Measurements from ENCODE around the gene MKNK2.
"Not testable (repeated sequence)": the region's sequence is repeated elsewhere in the genome, so short reads cannot be mapped to it uniquely, and the experiment has no call there.

The MKNK2 gene

DNA sequence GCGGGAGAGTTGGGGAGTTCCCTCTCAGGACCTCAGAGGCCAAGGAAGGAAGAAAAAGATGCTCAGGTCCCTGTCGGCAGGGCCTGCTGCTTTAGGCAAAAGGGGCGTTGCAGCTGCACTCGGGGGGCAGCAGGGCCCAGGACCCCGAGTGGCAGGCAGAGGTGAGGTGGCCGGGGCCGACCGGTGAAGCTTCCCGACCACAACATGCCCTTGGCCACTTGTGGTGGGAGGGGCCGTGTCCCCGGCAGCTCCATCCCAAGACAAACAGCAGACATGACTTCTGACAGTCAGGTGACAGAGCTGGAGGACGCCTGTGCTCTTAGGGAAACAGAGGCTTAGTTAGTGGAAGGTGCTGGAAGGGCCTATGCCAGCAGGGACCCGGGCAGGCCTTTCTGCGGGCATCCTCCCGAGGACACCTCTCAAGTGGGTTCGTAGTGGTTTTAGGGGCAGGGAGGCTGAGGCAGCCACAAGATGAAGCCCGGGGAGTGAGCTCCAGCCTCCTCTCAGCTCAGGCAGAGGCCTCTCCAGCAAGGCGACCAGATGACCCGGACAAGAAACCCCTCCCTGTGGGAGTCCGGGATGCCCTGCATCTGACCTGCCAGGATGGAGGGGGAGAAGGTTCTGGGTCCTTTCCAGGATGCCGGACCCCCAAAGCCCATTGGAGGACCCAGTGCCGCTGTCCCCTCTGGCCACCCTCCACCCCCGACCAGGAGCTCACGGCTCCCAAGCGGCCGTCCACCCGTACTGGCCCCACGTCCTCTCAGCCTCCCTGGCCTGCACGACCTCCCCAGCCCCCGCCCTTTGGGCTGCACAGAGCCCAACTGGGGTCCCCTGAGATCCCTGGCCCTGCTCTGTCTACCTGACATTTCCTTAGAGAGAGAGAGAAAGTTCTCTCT, 59.8 kb downstream of the MKNK2 start:
- DNase-seq (ENCODE audit: low read depth) = no peak
- no peak overlapping the region for H3K4me3 ChIP-seq (ENCODE audit: low read depth, low read length)
- TF ChIP-seq, protein P1, sequence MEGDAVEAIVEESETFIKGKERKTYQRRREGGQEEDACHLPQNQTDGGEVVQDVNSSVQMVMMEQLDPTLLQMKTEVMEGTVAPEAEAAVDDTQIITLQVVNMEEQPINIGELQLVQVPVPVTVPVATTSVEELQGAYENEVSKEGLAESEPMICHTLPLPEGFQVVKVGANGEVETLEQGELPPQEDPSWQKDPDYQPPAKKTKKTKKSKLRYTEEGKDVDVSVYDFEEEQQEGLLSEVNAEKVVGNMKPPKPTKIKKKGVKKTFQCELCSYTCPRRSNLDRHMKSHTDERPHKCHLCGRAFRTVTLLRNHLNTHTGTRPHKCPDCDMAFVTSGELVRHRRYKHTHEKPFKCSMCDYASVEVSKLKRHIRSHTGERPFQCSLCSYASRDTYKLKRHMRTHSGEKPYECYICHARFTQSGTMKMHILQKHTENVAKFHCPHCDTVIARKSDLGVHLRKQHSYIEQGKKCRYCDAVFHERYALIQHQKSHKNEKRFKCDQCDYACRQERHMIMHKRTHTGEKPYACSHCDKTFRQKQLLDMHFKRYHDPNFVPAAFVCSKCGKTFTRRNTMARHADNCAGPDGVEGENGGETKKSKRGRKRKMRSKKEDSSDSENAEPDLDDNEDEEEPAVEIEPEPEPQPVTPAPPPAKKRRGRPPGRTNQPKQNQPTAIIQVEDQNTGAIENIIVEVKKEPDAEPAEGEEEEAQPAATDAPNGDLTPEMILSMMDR (IDR thresholded peaks at IDR 0.05; ENCODE audit: control insufficient read depth, extremely low read depth, insufficient read depth) = no peak

DNA sequence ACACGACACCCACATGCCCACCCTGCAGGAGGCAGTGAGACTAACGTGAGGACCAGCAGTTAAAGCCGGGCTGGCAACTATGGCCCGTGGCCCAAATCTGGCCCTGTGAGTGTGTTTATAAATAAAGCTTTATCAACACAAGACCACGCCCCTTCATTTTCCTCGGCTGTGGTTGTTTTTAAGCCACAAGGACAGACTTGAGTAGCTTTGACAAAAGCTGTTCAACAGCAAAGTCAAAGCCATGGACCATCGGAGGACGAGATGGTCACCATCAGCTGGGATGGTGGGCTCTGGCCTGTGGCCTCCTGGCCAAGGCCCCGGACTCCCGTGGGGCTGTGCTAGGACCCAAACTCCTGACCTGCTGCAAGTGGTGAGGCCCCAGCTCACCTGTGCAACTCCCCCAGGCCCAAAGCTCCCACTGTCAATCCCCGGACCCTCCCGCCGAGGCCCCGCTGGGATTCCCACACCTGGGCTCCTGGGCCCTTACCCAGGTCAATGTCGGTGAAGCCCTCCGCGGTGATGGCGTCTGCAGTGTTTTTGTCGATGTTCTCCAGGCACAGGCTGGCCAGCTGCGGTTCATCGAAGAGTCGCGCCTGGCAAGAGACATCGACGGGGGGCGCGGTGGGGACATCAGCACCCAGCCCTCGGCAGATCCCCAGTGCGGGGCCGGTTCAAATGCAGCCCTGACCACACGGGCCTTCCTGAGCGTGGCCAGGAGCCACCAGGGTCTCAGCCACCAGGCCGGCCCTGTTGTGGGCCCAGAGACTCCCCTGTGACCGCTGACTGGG, 60.6 kb downstream of the MKNK2 start:
- DNase-seq (ENCODE audit: low read depth) = no peak

DNA sequence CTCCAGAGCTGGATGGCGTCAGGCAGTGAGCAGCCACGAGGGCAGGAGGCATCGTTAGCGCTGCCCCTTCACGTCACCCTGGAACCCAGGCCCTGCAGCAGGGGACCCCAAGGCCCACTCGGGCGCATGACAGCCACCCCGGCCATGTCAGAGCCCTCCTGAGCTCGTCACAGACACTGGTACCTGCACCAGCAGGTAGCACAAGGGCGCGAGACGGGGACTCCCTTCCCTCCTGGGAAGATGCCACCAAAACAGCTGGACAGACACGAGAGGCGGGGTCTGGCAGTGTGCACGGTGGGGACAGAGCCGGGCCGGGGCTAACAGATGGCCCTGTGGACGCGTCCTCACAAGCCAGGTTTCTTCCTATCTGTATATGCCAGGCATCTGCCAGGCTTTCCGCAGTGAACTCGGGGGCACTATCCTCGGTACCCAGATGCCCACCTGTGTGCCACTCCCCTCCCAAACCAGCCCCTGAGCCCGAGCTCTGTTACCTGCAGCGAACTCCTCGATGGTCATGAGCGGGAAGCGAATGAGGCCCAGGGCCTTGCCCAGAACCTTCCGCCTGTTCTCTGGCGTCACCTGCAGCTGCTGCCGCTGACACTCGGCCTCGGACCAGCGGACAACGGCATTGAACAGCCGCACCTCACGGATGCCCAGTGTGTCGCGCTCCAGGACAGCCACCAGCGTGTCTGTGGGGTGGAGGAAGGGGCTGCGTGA, 61.4 kb downstream of the MKNK2 start:
- no peak for DNase-seq (ENCODE audit: low read depth)
- no peak overlapping the region for H3K4me3 ChIP-seq (ENCODE audit: low read depth, low read length)
- TF ChIP-seq, protein P1 (IDR thresholded peaks at IDR 0.05; ENCODE audit: control insufficient read depth, extremely low read depth, insufficient read depth) = no peak

More for the DNA sequence above, 60.6 kb downstream of the MKNK2 start:
- H3K4me3 ChIP-seq (ENCODE audit: low read depth, low read length) = no peak overlapping the region
- TF ChIP-seq, protein P1 (IDR thresholded peaks at IDR 0.05; ENCODE audit: control insufficient read depth, extremely low read depth, insufficient read depth) = no peak

DNA sequence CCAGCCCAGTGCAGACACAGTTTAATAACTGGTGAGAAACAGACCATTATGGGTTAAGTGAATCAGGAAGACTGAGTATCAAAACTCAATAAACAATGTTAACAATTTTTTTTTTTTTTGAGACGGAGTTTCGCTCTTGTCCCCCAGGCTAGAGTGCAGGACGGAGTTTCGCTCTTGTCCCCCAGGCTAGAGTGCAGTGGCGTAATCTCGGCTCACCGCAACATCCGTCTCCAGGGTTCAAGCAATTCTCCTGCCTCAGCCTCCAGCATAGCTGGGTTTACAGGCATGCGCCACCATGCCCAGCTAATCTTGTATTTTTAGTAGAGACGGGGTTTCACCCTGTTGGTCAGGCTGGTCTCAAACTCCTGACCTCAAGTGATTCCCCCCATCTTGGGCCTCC, 62.6 kb downstream of the MKNK2 start:
- not testable (repeated sequence) for DNase-seq (ENCODE audit: low read depth); H3K4me3 ChIP-seq (ENCODE audit: low read depth, low read length)

Data from LNCaP clone FGC (cell line).